ENCODE measurements around the gene MRTFA.

DNA sequence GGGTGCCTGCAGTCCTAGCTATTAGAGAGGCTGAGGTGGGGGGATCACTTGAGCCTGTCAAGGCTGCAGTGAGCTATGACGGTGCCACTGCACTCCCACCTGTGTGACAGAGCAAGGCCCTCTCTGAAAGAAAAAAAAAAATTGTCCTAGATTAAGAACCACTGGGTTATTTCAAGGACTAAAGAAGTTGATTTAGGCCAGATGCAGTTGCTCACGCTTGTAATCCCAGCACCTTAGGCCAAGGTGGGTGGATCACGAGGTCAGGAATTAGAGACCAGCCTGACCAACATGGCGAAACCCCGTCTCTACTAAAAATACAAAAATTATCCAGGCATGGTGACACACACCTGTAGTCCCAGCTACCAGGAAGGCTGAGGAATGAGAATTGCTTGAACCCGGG is 129.0 kb downstream of the MRTFA start:
- TF ChIP-seq, protein P1, sequence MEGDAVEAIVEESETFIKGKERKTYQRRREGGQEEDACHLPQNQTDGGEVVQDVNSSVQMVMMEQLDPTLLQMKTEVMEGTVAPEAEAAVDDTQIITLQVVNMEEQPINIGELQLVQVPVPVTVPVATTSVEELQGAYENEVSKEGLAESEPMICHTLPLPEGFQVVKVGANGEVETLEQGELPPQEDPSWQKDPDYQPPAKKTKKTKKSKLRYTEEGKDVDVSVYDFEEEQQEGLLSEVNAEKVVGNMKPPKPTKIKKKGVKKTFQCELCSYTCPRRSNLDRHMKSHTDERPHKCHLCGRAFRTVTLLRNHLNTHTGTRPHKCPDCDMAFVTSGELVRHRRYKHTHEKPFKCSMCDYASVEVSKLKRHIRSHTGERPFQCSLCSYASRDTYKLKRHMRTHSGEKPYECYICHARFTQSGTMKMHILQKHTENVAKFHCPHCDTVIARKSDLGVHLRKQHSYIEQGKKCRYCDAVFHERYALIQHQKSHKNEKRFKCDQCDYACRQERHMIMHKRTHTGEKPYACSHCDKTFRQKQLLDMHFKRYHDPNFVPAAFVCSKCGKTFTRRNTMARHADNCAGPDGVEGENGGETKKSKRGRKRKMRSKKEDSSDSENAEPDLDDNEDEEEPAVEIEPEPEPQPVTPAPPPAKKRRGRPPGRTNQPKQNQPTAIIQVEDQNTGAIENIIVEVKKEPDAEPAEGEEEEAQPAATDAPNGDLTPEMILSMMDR (IDR thresholded peaks at IDR 0.05) = no peak
- TF ChIP-seq RFX5 (IDR thresholded peaks at IDR 0.05; ENCODE audit: low read length) = no peak
- no peak for TF ChIP-seq RCOR1 (IDR thresholded peaks at IDR 0.05; ENCODE audit: low read length)
- TF ChIP-seq YY1 (IDR thresholded peaks at IDR 0.05; ENCODE audit: low read depth) = no peak
- no peak for TF ChIP-seq EZH2phosphoT487 (IDR thresholded peaks at IDR 0.05; ENCODE audit: borderline replicate concordance, low read depth)
- no peak for TF ChIP-seq POLR2AphosphoS5 (IDR thresholded peaks at IDR 0.05; ENCODE audit: low read depth, low read length)
- TF ChIP-seq REST (IDR thresholded peaks at IDR 0.05; ENCODE audit: low read depth, low read length) = no peak
- no peak for TF ChIP-seq JUND (IDR thresholded peaks at IDR 0.05)
- no peak for TF ChIP-seq CHD2 (IDR thresholded peaks at IDR 0.05; ENCODE audit: low read length, partially characterized antibody)
- TF ChIP-seq TAF1 (IDR thresholded peaks at IDR 0.05; ENCODE audit: borderline replicate concordance, low read depth, low read length) = no peak

Measured in SK-N-SH (cell line).